Sciatic nerve (tissue), 2 donors: ENCODE measurements around the gene HHAT. TPM values are rescaled to one million over a fixed set of nuclear protein-coding genes. Genes with fewer than 3 reads are reported as not detected.

ENCODE experiments used
- ATAC-seq: fragments of 200-7000 bp; cut with Tn5 transposase; one replicate; pipeline ENCODE4 v1.9.1; 2020; ENCODE audit warnings: mild to moderate bottlenecking, moderate library complexity
- DNase-seq: peaks from one replicate; pipeline ENCODE4 v3.0.0-alpha.2; 2020; ENCODE audit warnings: low spot score
- intact Hi-C: fragments of 100-400 bp; cut with DNase I; formaldehyde crosslinking; loops from one replicate; pipeline ENCODE4 v1.14.2; 2022
- total RNA-seq: library from RNA; stranded (reverse); fragmentation: NEBNext Ultra II Directional; extraction: Animal tissue kit (Norgen Biotek cat#: 25700); gene quantifications from one replicate; pipeline ENCODE4 v1.2.1, GENCODE V29; 2021
- donor health status: DM: no; HTN: no; CAD: no.
- donor health status: DM: no; HTN: no; CAD: no.

Gene HHAT
- total RNA-seq, 1 donor from 2014 or later = 7.7 TPM

DNA sequence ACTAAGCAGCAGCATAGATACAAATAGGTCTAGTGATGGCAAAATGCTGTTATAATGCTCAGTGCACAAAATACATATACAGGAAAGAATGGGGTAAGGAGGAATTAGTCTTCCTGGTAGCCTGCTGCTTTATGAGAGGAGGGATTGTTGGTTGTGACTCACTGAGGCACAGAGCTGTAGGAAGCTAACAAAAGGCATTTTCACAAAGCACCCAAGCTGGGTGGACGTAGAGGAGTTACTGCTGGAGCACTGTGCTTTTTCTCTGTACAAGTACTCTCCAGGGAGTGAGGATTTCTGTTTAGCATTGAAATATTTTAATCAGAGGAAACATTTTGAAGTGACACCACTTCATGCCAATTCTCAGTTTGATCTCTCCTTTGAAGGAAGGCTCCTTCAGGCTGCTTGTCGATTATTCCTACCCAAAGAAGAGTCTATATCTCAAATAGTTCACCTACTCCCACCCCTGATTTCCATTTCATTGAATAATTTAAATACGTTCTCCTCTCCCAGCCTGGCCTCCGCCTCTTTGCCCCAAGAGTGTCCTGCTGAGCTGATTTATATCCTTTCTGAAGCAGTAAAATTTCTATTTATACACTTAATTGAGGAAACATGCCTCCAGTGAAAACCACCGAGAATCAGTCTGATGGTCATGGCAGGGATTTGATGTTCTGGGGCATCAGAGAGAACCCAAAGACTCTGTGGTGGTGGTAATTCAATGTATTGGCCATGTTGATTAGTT is 271.9 kb downstream of the HHAT start:
- no peak for DNase-seq
- intact Hi-C loops = no loop called here
- ATAC-seq = no peak

DNA sequence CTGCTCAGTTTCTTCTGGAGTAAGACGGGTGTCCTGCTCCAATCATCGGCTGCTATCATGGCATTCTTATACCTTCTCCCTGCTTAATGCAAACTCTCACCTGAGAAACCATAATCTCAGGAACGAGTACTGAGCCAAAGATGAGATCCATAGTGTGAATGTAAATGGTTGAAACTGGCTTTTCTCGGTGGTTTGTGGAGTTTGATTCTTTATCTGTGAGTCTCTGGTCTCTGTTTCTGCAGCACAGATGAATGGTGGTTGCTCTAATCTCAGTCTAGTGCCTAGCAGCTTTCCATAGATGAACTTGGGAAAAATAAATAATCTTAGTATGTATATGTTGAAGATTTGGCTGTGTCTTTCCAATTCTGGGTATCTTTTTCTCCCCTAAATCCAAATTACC is 274.4 kb downstream of the HHAT start:
- intact Hi-C loops = no loop called here
- ATAC-seq (no peak), DNase-seq (no peak)

GRCh38 chr1:210605099-210605498 is 276.4 kb downstream of the HHAT start:
- intact Hi-C loops = no loop called here
- DNase-seq (no peak), ATAC-seq (no peak)

DNA sequence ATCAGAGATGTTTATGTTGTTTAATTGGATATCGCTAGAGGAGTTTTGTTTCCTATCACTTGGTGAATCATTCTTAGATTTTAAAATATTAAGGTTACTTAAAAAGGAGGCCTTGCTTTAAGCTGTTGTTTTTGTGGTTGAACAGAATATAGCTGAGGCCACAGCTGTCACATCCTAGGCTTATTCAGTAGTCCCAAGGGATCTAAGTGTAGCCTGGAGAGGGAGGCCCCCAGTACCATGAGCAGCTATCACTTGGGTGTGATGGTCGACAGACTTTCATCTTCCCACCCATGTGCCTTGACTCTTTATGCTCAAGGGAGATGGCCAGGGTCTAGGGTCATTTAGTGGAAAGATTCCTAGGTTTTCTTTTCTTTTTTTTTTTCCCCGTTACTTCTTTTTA is 278.7 kb downstream of the HHAT start:
- DNase-seq (no peak), ATAC-seq (no peak)
- intact Hi-C loops = no loop called here

- DNase-seq = no peak
- intact Hi-C loops = no loop called here
- ATAC-seq = no peak
Measured at GRCh38 chr1:210608767-210609166, 280.1 kb downstream of the HHAT start.

- intact Hi-C loops = no loop called here
- DNase-seq = no peak
- ATAC-seq = no peak
Measured at GRCh38 chr1:210616356-210616755, 287.7 kb downstream of the HHAT start.

DNA sequence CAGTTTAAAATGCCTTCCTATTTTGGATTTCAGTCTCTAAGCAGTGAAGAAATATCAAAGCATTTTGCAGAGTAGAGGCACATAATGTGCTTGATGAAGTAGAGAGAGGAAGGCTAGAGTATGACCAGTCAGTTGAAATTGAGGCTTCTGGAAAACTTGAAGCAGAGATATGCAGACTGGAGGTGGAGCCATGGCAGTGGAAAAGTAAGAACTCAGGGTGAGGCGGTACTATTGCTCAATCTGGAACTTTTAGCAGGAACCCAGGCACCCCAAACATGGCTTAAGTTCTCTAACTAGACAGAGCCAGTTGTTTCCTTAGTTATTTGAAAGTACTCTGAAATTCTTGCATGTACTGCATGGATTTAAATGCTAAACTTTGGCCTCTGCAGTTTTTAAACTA is 288.6 kb downstream of the HHAT start:
- peak; percentile 49 for ATAC-seq
- no peak for DNase-seq
- intact Hi-C loops = no loop called here

GRCh38 chr1:210618369-210618768 is 289.7 kb downstream of the HHAT start:
- ATAC-seq = no peak
- no peak for DNase-seq
- intact Hi-C loops = no loop called here

DNA sequence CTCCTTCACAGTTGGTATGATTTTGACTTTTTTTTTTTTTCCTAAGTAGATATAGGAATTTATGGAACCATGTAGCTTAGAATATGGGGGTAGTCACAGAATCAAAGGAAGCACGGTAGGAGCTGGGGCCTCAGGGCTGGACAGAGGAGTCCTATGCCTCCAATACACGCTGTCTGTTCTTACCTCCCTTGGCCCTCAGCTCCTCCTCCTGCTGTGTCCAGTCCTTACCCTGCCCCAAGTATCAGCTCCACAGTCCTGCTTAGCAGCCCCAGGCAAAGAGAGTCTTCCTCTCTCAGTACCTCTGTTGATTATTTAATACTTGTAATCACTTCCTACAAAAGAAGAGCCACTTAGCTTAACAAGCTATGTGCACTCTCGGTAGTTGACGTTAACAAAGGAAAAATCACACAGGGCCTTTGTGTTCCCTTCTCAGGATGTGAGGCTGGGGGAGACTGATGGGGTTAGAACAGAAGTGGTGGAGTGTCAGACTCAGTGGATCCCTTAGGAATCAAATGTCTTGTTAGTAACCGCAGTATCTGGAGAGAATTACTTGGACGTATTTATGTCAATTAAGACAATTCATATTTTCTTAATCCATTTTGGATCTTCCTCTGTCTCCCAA is 292.3 kb downstream of the HHAT start:
- ATAC-seq (no peak), DNase-seq (no peak)
- intact Hi-C loops = no loop called here

- no peak for ATAC-seq
- DNase-seq = no peak
- intact Hi-C loops = no loop called here
Measured at GRCh38 chr1:210621712-210622111, 293.0 kb downstream of the HHAT start.

DNA sequence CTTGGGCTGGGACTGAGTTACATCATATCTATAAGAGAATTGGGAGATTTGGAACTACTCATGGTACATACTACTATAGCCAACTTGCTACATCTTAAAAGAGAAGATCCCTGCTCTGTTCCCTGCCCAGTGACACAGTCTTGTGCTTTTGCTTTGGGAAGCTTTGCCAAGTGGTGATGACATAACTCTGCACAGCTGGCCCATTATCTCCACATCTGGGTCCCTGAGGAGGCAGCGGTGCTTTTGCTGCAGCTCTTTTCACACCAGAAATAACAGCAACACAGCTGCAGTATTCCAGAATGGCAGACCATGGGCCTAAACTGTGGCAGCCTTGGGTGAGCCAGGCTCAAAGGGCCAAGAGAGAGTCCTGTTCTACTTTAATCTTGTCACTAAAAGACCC is 296.0 kb downstream of the HHAT start:
- ATAC-seq (peak; percentile 94), DNase-seq (peak; percentile 63)

DNA sequence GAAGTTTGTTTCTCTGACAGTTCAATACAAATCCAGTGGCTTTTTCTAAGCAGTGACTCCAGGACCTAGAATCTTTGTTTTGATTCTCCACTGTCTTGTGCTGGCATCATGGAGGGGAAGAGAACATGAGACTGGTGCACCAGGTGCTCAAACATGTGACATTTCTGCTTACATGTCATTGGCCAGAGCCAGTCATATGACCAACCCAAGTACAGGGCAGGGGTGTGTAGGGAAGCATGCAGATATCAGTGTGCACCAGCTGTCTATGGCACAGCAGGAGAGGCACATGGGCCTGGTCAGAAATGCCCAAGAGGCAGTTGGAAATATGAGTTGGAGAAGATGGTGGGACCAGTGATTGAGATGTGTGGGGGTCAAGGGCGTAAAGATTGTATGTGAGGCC is 297.0 kb downstream of the HHAT start:
- DNase-seq = no peak
- intact Hi-C loops = no loop called here
- ATAC-seq = no peak

More for the DNA sequence above, 296.0 kb downstream of the HHAT start:
- intact Hi-C loops = no loop called here

GRCh38 chr1:210626341-210626740 is 297.6 kb downstream of the HHAT start:
- intact Hi-C loops = no loop called here
- ATAC-seq (no peak), DNase-seq (no peak)

GRCh38 chr1:210627755-210628154 is 299.1 kb downstream of the HHAT start:
- ATAC-seq = no peak
- intact Hi-C loops = no loop called here

GRCh38 chr1:210629276-210629675 is 300.6 kb downstream of the HHAT start:
- intact Hi-C loops = no loop called here
- DNase-seq = no peak
- no peak for ATAC-seq

More at GRCh38 chr1:210627755-210628154, 299.1 kb downstream of the HHAT start:
- DNase-seq = no peak

GRCh38 chr1:210631399-210631798 is 302.7 kb downstream of the HHAT start:
- intact Hi-C loops = no loop called here
- DNase-seq = no peak
- ATAC-seq = no peak

DNA sequence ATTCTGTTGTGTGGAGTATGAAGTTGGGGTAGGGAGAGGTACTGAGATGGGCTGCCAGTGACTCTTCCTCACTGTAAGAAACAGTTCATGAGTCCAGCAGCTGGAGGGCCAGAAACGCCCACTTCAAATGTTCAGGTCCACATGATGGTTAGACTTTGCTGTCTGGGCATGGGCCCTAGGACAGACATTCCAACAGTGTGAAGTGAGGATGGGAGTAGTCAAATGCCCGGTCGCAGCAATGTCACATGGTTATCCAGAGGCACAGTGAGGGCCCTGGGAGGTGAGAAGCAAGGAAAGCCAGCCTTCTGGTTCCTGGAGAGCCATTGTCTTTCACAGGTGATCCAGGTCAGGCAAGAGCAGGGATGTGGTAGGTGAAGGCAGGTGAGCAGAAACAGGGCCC is 304.4 kb downstream of the HHAT start:
- ATAC-seq (no peak), DNase-seq (no peak)
- intact Hi-C loops = no loop called here

DNA sequence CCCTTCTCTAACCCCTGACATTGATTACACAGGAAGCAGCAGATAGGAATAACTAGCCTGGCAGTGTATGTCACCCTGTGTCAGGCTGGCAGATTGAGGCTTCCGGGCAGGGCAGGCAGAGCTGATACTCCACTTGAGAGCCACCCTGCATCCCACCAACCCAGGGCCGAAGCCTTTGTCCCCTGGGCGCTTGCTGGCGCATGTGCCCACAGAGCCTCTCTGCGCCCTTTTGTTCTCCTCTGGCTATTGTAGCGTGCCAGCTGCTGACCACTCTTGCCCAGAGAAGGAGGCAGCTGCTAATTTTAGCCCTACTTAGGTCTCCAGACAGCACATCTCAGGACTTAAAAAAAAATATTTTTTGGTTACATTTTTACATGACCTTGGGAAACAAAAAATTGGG is 304.9 kb downstream of the HHAT start:
- intact Hi-C loops = no loop called here
- ATAC-seq (no peak), DNase-seq (no peak)

- no peak for DNase-seq
- no peak for ATAC-seq
- intact Hi-C loops = no loop called here
Measured at GRCh38 chr1:210635108-210635507, 306.4 kb downstream of the HHAT start.

DNA sequence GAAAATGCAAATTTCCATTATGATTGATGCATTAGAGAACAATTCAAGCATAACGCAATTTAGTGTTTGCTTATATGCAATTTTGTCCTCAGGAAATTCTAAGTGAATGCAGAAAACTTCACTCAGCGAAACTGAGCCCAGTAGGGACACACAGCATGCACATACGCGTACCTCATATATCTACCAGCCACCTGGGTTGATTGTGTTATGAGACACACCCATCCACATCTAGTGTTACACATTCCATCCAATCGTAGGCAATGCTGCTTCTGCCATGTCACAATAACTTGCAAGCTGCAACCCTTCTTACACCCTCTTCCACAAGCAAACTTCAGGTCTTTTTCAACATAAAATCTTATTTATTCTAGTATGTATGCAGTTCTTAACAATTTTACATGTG is 312.9 kb downstream of the HHAT start:
- no peak for ATAC-seq
- DNase-seq = no peak
- intact Hi-C loops = no loop called here
